HCT116 (cell line): ENCODE measurements around the gene TECPR1.

Experiments used
- ELF1 ChIP-seq: IDR thresholded peaks from 2 replicates; pipeline ENCODE4 v1.6.1; 2012; ENCODE audit warnings: low read depth, borderline replicate concordance
- EZH2 ChIP-seq: fragments of 200-600 bp; sonication (generic); IDR thresholded peaks from 2 replicates; pipeline ENCODE4 v1.6.1; 2017; ENCODE audit warnings: antibody characterized with exemption, mixed run types
- EZH2phosphoT487 ChIP-seq: fragments of 200-600 bp; IDR thresholded peaks from 2 replicates; pipeline ENCODE4 v1.6.1; 2018; ENCODE audit warnings: antibody characterized with exemption, borderline replicate concordance
- JUND ChIP-seq: IDR thresholded peaks from 2 replicates; pipeline ENCODE4 v1.6.1; 2012
- POLR2A ChIP-seq: IDR thresholded peaks from 2 replicates; pipeline ENCODE4 v1.7.0; 2011; ENCODE audit warnings: borderline replicate concordance; ENCODE audit not compliant: insufficient read depth, insufficient read length; ENCODE audit errors: extremely low read depth
- POLR2AphosphoS5 ChIP-seq: IDR thresholded peaks from 2 replicates; pipeline ENCODE4 v1.6.1; 2011; ENCODE audit warnings: mild to moderate bottlenecking, low read depth, low read length, moderate library complexity
- RAD21 ChIP-seq: IDR thresholded peaks from 2 replicates; pipeline ENCODE4 v1.6.1; 2012; ENCODE audit warnings: low read depth, mild to moderate bottlenecking
- SIN3A ChIP-seq: IDR thresholded peaks from 2 replicates; pipeline ENCODE4 v1.6.1; 2012; ENCODE audit warnings: low read depth
- SP1 ChIP-seq: IDR thresholded peaks from 2 replicates; pipeline ENCODE4 v1.6.1; 2012; ENCODE audit warnings: low read depth
- SRF ChIP-seq: IDR thresholded peaks from 2 replicates; pipeline ENCODE4 v1.6.1; 2012; ENCODE audit warnings: low read depth
- TF ChIP-seq, protein P1 (sequence below): IDR thresholded peaks from 2 replicates; pipeline ENCODE4 v1.6.1; 2012; ENCODE audit warnings: low read depth
- TF ChIP-seq, protein P2 (sequence below), 3 experiments: fragments of 200-600 bp in 1 of 3; sonication (generic) in 1 of 3; IDR thresholded peaks in 2 of 3; conservative IDR thresholded peaks in 1 of 3; 2 replicates each; pipeline ENCODE4 v1.5.1; 2012 to 2017; ENCODE audit warnings: low read depth in 2 of 3, low read length in 2 of 3, antibody characterized with exemption in 1 of 3, borderline replicate concordance in 1 of 3, control low read depth in 1 of 3, mild to moderate bottlenecking in 1 of 3, mixed read lengths in 1 of 3, mixed run types in 1 of 3, moderate library complexity in 1 of 3; ENCODE audit not compliant: insufficient read depth in 1 of 3
- TF ChIP-seq, protein P3 (sequence below): IDR thresholded peaks from 2 replicates; pipeline ENCODE4 v1.6.1; 2012
- TF ChIP-seq, protein P4 (sequence below): IDR thresholded peaks from 2 replicates; pipeline ENCODE4 v1.6.1; 2012

DNA sequence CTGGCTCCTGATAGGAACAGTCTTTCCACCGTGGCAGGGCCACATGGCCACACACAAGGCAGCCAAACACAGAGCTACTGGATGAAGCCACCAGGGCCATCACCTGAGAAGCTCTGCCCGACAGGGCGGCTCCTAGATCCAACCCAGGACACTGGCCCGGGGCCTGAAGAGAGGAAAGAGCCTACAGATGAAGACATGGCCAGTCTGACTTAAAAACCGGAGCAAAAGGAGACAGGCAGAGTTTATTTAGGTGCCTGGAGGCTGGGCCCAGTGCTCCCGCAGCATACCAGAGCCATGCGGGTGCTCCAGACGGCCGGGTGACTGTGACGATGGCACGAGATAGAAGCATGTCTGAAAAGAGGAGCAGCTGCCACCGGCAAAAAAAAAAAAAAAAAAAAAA is 3.9 kb downstream of the TECPR1 start:
- no peak for TF ChIP-seq RAD21
- TF ChIP-seq, protein P1, sequence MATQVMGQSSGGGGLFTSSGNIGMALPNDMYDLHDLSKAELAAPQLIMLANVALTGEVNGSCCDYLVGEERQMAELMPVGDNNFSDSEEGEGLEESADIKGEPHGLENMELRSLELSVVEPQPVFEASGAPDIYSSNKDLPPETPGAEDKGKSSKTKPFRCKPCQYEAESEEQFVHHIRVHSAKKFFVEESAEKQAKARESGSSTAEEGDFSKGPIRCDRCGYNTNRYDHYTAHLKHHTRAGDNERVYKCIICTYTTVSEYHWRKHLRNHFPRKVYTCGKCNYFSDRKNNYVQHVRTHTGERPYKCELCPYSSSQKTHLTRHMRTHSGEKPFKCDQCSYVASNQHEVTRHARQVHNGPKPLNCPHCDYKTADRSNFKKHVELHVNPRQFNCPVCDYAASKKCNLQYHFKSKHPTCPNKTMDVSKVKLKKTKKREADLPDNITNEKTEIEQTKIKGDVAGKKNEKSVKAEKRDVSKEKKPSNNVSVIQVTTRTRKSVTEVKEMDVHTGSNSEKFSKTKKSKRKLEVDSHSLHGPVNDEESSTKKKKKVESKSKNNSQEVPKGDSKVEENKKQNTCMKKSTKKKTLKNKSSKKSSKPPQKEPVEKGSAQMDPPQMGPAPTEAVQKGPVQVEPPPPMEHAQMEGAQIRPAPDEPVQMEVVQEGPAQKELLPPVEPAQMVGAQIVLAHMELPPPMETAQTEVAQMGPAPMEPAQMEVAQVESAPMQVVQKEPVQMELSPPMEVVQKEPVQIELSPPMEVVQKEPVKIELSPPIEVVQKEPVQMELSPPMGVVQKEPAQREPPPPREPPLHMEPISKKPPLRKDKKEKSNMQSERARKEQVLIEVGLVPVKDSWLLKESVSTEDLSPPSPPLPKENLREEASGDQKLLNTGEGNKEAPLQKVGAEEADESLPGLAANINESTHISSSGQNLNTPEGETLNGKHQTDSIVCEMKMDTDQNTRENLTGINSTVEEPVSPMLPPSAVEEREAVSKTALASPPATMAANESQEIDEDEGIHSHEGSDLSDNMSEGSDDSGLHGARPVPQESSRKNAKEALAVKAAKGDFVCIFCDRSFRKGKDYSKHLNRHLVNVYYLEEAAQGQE, result no peak
- TF ChIP-seq EZH2phosphoT487, result no peak
- TF ChIP-seq POLR2AphosphoS5, result no peak
- no peak for TF ChIP-seq EZH2
- TF ChIP-seq, protein P2, sequence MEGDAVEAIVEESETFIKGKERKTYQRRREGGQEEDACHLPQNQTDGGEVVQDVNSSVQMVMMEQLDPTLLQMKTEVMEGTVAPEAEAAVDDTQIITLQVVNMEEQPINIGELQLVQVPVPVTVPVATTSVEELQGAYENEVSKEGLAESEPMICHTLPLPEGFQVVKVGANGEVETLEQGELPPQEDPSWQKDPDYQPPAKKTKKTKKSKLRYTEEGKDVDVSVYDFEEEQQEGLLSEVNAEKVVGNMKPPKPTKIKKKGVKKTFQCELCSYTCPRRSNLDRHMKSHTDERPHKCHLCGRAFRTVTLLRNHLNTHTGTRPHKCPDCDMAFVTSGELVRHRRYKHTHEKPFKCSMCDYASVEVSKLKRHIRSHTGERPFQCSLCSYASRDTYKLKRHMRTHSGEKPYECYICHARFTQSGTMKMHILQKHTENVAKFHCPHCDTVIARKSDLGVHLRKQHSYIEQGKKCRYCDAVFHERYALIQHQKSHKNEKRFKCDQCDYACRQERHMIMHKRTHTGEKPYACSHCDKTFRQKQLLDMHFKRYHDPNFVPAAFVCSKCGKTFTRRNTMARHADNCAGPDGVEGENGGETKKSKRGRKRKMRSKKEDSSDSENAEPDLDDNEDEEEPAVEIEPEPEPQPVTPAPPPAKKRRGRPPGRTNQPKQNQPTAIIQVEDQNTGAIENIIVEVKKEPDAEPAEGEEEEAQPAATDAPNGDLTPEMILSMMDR (IDR thresholded peaks at IDR 0.05 in 2 of 3, conservative IDR thresholded peaks at IDR 0.05 in 1 of 3; ENCODE audit: borderline replicate concordance in 1 of 3, insufficient read depth in 1 of 3, low read depth in 2 of 3, low read length in 2 of 3), result no peak
- no peak for TF ChIP-seq SIN3A
- TF ChIP-seq ELF1, result no peak
- TF ChIP-seq, protein P3, sequence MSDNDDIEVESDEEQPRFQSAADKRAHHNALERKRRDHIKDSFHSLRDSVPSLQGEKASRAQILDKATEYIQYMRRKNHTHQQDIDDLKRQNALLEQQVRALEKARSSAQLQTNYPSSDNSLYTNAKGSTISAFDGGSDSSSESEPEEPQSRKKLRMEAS, result no peak
- TF ChIP-seq, protein P4, sequence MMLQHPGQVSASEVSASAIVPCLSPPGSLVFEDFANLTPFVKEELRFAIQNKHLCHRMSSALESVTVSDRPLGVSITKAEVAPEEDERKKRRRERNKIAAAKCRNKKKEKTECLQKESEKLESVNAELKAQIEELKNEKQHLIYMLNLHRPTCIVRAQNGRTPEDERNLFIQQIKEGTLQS, result no peak
- no peak for TF ChIP-seq POLR2A
- no peak for TF ChIP-seq JUND
- TF ChIP-seq SRF, result no peak
- no peak for TF ChIP-seq SP1
